Gastrocnemius medialis (tissue), 4 donors: ENCODE data around the gene LGALS8.

Source experiments
- POLR2A ChIP-seq, 2 donors: fragments of 450-650 bp; IDR thresholded peaks; one replicate each; pipeline ENCODE4 v1.6.1; 2017; ENCODE audit warnings: antibody characterized with exemption in 2 of 2, mild to moderate bottlenecking in 2 of 2, moderate library complexity in 2 of 2
- TF ChIP-seq, protein P1 (sequence below), 5 experiments: fragments of 450-650 bp in 3 of 5; fragments of 200-600 bp in 2 of 5; sonication (generic) in 2 of 5; IDR thresholded peaks in 4 of 5; conservative IDR thresholded peaks in 1 of 5; 1 replicate in 4 of 5; 2 replicates in 1 of 5; pipeline ENCODE4 v1.5.1; 2016 to 2019; ENCODE audit warnings: antibody characterized with exemption in 5 of 5, mild to moderate bottlenecking in 3 of 5, moderate library complexity in 3 of 5

DNA sequence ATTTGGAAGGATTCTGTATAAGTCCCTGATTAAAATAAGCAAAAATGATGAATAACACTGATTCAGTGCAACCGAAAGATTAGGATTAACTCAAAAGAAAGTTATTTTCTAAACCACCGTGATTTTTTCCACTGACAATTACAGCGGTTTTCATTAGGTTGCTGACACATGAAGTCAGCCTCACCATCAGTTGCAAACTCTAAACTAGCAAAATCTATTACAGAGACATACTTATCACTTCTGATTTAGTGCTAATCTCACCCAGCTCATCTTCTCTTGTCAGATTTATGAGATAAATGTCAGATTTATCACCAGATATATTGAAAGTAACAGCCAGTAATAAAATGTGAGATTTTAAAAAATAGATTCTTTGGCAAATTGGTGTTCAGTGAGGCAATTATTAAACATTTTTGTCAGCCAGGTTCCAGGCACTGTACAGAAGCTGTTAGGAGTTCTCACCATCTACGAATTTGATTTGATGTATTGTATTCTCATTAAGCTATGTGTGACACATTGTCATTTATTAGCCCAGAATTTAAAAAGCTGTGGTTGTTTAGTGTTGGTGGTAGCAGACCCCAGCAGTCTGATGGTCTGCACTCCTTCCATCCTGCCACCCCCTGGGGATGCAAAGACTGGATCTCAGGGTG is 37.3 kb upstream of the LGALS8 start:
- TF ChIP-seq, protein P1, sequence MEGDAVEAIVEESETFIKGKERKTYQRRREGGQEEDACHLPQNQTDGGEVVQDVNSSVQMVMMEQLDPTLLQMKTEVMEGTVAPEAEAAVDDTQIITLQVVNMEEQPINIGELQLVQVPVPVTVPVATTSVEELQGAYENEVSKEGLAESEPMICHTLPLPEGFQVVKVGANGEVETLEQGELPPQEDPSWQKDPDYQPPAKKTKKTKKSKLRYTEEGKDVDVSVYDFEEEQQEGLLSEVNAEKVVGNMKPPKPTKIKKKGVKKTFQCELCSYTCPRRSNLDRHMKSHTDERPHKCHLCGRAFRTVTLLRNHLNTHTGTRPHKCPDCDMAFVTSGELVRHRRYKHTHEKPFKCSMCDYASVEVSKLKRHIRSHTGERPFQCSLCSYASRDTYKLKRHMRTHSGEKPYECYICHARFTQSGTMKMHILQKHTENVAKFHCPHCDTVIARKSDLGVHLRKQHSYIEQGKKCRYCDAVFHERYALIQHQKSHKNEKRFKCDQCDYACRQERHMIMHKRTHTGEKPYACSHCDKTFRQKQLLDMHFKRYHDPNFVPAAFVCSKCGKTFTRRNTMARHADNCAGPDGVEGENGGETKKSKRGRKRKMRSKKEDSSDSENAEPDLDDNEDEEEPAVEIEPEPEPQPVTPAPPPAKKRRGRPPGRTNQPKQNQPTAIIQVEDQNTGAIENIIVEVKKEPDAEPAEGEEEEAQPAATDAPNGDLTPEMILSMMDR (IDR thresholded peaks at IDR 0.05 in 4 of 5, conservative IDR thresholded peaks at IDR 0.05 in 1 of 5), result no peak
- no peak for TF ChIP-seq POLR2A (IDR thresholded peaks at IDR 0.05)
